Calu3 (cell line): ENCODE data around the gene ZNF536. TPM values are rescaled to one million over a fixed set of nuclear protein-coding genes. Genes with fewer than 3 reads are reported as not detected.

Experiments used
- BruUV-seq: library from RNA; stranded (reverse); fragments of 400-500 nt; replicated peaks from 2 replicates; lab custom pipeline; 2021; lab: Mats Ljungman, UMichigan
- CTCF ChIA-PET: fragments of 300-600 bp; sonication (Branson Sonifier 250); formaldehyde crosslinking; loops from one replicate; lab custom pipeline; 2022; ENCODE audit warnings: antibody characterized with exemption; lab: Charles Lee
- DNase-seq: peaks from one replicate; pipeline ENCODE4 v3.0.0; 2022
- H3K27ac Mint-ChIP-seq: one replicate; pipeline ENCODE4 v1.8.0; 2022; ENCODE audit warnings: mixed read lengths; ENCODE audit not compliant: unreplicated experiment
- H3K27me3 Mint-ChIP-seq: one replicate; pipeline ENCODE4 v1.8.0; 2022; ENCODE audit warnings: mixed read lengths; ENCODE audit not compliant: unreplicated experiment
- H3K36me3 Mint-ChIP-seq: one replicate; pipeline ENCODE4 v1.8.0; 2022; ENCODE audit warnings: mild to moderate bottlenecking, moderate library complexity, mixed read lengths; ENCODE audit not compliant: insufficient read depth, unreplicated experiment
- H3K4me1 Mint-ChIP-seq: one replicate; pipeline ENCODE4 v1.8.0; 2022; ENCODE audit warnings: mild to moderate bottlenecking, low read depth, mixed read lengths; ENCODE audit not compliant: unreplicated experiment
- H3K4me3 Mint-ChIP-seq: one replicate; pipeline ENCODE4 v1.8.0; 2022; ENCODE audit warnings: mild to moderate bottlenecking, low read depth, moderate library complexity, mixed read lengths; ENCODE audit not compliant: unreplicated experiment
- H3K9me3 Mint-ChIP-seq: one replicate; pipeline ENCODE4 v1.8.0; 2022; ENCODE audit warnings: low read depth, mixed read lengths; ENCODE audit not compliant: unreplicated experiment
- intact Hi-C: fragments of 100-400 bp; cut with micrococcal nuclease; formaldehyde crosslinking; loops from one replicate; pipeline ENCODE4 v1.10.0; 2022; ENCODE audit not compliant: unreplicated experiment
- total RNA-seq: library from RNA; stranded (reverse); gene quantifications from 2 replicates; pipeline ENCODE4 v1.2.3, GENCODE V29; 2022
- TF ChIP-seq, protein P1 (sequence below): fragments of 200-600 bp; IDR thresholded peaks from one replicate; pipeline ENCODE4 v1.8.0; 2022; ENCODE audit warnings: antibody characterized with exemption; ENCODE audit not compliant: unreplicated experiment

ZNF536 gene
- total RNA-seq, 1 experiment from 2014 or later, result not detected

DNA sequence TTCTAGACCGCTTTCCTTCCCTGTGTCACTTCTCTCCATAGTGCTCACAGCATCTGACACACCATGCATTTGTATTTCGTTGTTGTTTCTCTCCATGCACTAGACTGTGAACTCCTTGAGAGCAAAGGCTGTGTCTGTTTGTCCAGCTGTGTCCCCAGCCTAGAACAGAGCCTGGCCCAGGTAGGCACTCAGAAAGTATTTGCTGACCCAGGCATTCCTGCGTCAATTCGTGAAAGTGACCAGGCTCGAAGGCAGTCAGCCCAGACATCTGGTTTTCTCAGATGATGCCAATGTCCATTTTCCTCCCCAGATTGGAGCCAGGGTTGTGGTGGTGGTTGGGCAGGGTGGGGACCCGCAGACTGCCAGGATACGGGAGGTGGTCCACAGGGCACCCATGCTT, 164.8 kb downstream of the ZNF536 start:
- no peak for DNase-seq
- Mint-ChIP-seq H3K27ac (no peak overlapping the region), H3K27me3 (no peaks in the 10 kb centered on the region), H3K36me3 (no peaks in the 10 kb centered on the region), H3K4me1 (no peaks in the 10 kb centered on the region), H3K4me3 (no peak overlapping the region), H3K9me3 (peaks cover 2% of the 10 kb centered on the region)
- intact Hi-C loops, result no loop called here
- TF ChIP-seq, protein P1, sequence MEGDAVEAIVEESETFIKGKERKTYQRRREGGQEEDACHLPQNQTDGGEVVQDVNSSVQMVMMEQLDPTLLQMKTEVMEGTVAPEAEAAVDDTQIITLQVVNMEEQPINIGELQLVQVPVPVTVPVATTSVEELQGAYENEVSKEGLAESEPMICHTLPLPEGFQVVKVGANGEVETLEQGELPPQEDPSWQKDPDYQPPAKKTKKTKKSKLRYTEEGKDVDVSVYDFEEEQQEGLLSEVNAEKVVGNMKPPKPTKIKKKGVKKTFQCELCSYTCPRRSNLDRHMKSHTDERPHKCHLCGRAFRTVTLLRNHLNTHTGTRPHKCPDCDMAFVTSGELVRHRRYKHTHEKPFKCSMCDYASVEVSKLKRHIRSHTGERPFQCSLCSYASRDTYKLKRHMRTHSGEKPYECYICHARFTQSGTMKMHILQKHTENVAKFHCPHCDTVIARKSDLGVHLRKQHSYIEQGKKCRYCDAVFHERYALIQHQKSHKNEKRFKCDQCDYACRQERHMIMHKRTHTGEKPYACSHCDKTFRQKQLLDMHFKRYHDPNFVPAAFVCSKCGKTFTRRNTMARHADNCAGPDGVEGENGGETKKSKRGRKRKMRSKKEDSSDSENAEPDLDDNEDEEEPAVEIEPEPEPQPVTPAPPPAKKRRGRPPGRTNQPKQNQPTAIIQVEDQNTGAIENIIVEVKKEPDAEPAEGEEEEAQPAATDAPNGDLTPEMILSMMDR, result no peak
- CTCF ChIA-PET, result no interaction called here
- BruUV-seq, result no TSS peak

DNA sequence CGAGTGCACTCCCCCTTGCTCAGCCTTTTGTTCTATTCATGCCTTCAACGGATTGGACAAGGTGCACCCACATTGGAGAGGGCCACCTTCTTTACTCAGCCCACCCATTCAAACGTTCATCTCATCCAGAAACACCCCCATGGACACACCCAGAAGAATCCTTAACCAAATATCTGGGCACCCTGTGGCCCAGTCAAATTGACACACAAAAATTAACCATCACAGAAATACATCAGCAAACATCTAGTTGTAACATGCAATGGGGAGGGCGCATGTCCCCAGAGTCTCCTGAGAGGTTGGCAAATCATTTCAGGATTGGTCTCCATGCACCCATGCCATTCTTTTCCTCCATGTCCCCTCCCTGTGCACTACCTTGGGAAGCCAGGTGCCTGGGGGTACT, 167.1 kb downstream of the ZNF536 start:
- Mint-ChIP-seq H3K4me3 (no peak overlapping the region), H3K9me3 (peaks cover 2% of the 10 kb centered on the region), H3K27me3 (no peaks in the 10 kb centered on the region), H3K4me1 (no peaks in the 10 kb centered on the region), H3K27ac (no peak overlapping the region), H3K36me3 (no peaks in the 10 kb centered on the region)
- intact Hi-C loops, result no loop called here
- DNase-seq, result no peak
- BruUV-seq, result no TSS peak
- CTCF ChIA-PET, result interaction anchor here (0.5 kb wide), 1 partner anchor 14 kb away, joined by 5 read pairs; no protein-coding TSS in a partner anchor
- TF ChIP-seq, protein P1, result no peak

DNA sequence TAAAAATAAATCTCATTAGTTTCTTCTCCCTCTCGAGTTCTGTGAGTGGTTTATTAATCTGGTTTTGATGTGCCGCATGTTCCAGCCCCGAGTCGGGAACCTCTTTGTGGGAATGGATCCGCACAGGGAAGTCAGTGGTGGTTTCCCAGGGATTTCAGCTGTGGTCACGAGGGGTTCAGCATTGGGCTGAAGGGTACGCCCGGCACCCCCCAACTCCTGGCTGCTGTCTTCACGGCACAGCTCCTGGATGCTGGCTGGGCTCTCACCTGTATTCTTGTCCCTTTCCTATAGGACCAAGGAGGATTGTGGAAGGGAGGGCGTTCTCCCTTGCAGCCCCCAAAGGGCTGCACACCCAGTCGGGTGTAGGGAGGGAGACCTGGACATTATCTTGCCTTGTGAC, 167.8 kb downstream of the ZNF536 start:
- H3K4me1 Mint-ChIP-seq, result no peaks in the 10 kb centered on the region
- H3K9me3 Mint-ChIP-seq, result peaks cover 2% of the 10 kb centered on the region
- H3K27ac Mint-ChIP-seq, result no peak overlapping the region
- intact Hi-C loops, result no loop called here
- TF ChIP-seq, protein P1, result no peak
- CTCF ChIA-PET, result no interaction called here
- H3K4me3 Mint-ChIP-seq, result no peak overlapping the region
- no peaks in the 10 kb centered on the region for H3K27me3 Mint-ChIP-seq
- H3K36me3 Mint-ChIP-seq, result no peaks in the 10 kb centered on the region
- BruUV-seq, result no TSS peak
- DNase-seq, result no peak

DNA sequence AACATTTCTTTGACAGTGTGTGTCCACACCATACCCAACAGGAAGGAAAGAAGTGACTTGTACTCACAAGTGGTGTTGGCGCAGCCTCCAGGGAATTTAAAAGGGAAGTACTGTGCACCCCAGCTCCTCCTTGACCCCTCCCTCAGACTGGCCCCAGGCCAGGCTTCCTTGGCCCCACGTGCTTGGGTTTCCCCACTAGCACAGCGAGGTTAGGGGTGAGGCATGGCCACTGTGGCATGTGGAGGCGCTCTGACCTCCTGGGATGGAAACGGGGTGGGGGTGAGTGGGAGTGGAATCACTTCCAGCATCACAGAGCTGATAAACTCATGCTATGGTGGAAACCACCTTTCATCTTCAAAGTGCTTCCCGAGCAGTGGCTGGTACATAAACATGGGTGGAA, 168.6 kb downstream of the ZNF536 start:
- Mint-ChIP-seq H3K27me3 (no peaks in the 10 kb centered on the region), H3K4me3 (no peak overlapping the region), H3K9me3 (peaks cover 2% of the 10 kb centered on the region), H3K36me3 (no peaks in the 10 kb centered on the region), H3K27ac (no peak overlapping the region), H3K4me1 (no peaks in the 10 kb centered on the region)
- CTCF ChIA-PET, result no interaction called here
- TF ChIP-seq, protein P1, result no peak
- DNase-seq, result no peak
- BruUV-seq, result no TSS peak
- intact Hi-C loops, result no loop called here
